HG02642 (cell line): Measurements from ENCODE around the gene GABARAP.
"Not testable (repeated sequence)": the region's sequence is repeated elsewhere in the genome, so short reads cannot be mapped to it uniquely, and the experiment has no call there.

Experiments used
- ATAC-seq: cut with Tn5 transposase; IDR thresholded peaks from one replicate; pipeline ENCODE4 v1.9.1; 2021; ENCODE audit warnings: mild to moderate bottlenecking; ENCODE audit not compliant: unreplicated experiment, poor library complexity

Gene GABARAP

DNA sequence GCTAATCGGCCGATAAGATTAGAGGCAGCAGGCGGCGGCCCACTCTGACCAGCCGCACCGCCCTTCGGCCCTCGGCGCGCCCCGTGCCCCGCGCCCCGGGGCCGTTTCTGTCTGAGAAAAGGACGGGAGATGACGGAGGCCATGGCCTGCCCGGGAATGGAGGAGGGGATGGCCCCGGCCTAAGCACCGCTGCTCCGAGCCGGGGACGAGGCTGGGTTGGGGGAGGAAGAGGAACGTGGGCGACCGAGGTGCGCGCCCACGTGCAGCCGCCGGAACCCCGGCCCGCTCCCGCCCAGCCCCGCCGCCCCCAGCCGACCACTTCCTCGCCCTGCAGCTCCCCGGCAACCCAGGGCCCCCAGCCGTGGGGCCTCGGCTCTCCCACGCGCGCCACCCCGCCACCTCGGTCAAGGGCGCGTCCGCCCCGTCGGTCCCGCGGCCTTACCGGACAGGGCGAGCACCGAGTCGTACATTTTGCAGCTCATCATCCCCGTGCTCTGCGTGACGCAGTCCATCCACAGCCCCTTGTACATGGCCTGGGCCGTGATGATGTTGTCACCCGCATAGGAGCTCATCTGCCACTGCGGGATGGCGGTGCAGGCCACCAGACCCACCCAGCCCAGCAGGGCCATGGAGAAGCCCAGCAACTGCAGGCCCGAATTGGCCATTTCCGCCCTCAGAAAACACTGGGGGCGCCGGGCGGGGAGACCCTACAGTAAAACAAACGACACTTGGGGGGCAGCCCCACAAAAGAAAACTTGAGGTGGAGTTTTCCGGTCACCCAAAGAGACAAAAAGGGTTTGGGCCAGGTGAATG lies 19.3 kb upstream of the GABARAP start:
- ATAC-seq = no peak

- no peak for ATAC-seq
Observed at GRCh38 chr17:7260651-7261378, 18.6 kb upstream of the GABARAP start.

DNA sequence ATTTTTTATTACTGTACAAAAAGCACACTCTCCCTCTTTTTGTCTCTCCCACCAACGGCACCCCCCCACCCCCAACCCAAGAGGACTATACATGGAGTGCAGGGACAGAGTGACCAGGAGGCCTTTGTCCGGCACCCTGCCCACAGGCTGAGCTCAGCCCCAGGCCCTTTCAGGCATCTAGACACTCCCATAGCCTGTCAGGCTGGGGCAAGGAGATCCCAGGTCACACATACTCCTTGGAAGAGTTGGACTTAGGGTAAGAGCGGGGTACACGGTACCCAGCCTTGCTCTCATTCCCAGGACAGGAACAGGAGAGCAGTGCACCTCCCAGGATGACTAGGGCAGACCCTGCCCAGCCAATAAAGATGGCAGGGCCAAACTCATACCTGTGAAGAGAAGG lies 17.9 kb upstream of the GABARAP start:
- ATAC-seq = no peak

DNA sequence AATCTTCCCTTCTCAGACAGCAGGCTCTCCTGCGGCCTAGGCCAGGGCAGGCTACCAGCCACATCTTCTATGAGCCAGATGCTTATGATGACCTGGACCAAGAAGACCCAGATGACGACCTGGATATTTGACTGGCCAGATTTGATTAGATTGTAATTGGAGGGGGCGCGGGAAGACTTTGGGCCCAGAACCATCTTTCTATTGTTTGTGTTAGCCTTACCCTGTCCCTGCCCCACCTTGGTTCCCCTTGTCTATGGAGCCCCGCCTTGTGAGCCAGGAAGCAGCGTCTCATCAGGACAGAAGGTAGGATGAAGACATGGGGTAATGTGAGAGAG lies 17.3 kb upstream of the GABARAP start:
- no peak for ATAC-seq

- no peak for ATAC-seq
Observed at GRCh38 chr17:7258731-7259554, 16.7 kb upstream of the GABARAP start.

DNA sequence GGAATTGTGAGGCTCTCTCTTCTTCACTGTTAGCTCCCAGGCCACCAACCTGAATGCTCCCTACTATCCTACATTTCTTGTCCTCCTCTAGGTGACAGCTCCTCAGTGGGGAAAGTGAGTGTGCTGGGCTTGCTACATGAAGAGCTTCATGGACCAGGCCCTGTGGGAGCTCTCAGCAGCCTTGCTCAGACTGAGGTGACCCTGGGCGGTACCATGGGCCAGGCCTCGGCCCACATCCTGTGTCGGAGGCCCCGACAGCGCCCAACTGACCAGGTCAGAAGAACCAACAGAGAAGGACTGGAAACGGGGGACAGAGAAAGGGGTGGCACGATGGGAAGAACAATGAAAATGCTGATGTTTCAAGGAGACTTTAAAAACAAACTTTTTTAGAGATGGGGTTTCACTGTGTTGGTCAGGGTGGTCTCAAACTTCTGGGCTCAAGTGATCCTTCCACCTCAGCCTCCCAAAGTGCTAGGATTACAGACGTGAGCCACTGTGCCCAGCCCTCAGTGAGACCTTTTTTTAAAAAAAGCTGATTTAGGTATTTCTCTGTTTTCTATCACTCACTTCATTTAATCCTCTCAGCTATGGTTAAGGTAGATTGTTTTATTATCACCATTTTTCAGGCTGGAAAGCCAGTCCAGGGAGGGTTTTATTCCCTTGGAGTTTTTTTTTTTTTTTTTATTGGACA lies 14.7 kb upstream of the GABARAP start:
- ATAC-seq = no peak

- no peak for ATAC-seq
Observed at GRCh38 chr17:7254511-7254910, 12.3 kb upstream of the GABARAP start.

- ATAC-seq = no peak
Observed at GRCh38 chr17:7253082-7253481, 10.8 kb upstream of the GABARAP start.

DNA sequence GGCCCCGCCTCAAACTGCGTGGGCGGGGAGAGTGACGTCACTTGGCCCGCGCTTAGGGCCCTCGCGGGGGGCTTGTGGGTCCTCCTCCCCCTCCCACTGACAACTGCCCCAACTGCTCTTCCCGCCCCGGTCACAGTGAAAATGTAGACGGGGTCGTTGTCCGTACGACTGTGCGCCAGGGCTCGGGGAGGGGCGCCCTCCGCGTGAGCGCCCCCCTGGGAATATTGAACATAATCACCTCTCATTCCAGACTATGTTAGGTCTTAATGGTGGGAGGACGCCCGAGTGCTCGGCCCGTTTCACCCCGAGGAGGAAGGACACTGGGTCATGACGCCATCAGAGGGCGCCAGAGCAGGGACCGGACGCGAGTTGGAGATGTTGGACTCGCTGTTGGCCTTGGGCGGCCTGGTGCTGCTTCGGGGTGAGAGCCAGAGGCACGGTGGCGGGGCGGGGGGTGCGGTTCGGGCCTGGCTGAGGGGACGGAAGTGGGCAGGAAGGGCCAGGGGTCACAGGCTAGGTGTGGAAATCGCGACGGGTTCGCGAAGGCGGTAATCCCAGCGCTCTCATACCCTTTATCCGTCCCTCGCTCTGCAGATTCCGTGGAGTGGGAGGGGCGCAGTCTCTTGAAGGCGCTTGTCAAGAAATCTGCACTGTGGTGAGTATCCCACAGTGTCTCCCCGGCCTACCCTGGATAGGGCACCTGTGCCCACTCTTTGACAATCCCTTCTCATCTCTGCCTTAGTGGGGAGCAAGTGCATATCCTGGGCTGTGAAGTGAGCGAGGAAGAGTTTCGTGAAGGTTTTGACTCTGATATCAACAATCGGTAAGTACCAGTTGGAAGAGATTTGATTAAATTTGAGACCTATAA lies 10.2 kb upstream of the GABARAP start, which contains the start of gene ELP5:
ELP5 (plus strand) TSS at position 40 of the 868 bp plus-strand sequence; CDS start at position 376, 336 bp downstream.
- peak; percentile 58 for ATAC-seq

DNA sequence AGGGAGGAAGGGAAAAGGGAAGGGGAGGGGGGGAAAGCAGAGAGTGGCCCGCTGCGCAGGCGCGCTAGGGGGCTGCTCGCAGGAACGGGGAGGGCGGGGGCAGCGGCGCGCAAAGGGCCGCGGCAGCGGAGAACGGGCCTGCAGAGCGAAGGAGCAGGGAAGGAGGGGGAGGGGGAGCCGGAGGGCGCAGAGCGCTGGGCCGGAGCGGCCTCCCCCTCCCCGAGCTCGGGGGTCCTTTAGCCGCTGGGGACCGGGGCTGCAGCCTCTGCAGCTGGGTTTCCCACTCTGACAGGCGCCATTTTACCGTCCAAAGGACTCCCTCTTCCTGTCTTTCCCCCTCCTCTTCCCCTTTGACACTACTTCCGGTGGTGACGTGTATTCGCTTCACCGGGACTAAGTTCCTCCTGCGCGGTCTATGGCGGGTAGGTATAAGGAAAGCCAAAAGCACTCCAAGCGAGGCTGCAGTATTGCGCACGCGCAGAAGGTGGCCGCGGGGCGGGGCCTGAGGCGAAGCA lies 9.5 kb upstream of the GABARAP start, which contains the start of gene CTDNEP1:
CTDNEP1 (minus strand) TSS at position 74 of the 515 bp plus-strand sequence. CDS start 438 bp downstream, outside the sequence.
- ATAC-seq = peak; percentile 80

DNA sequence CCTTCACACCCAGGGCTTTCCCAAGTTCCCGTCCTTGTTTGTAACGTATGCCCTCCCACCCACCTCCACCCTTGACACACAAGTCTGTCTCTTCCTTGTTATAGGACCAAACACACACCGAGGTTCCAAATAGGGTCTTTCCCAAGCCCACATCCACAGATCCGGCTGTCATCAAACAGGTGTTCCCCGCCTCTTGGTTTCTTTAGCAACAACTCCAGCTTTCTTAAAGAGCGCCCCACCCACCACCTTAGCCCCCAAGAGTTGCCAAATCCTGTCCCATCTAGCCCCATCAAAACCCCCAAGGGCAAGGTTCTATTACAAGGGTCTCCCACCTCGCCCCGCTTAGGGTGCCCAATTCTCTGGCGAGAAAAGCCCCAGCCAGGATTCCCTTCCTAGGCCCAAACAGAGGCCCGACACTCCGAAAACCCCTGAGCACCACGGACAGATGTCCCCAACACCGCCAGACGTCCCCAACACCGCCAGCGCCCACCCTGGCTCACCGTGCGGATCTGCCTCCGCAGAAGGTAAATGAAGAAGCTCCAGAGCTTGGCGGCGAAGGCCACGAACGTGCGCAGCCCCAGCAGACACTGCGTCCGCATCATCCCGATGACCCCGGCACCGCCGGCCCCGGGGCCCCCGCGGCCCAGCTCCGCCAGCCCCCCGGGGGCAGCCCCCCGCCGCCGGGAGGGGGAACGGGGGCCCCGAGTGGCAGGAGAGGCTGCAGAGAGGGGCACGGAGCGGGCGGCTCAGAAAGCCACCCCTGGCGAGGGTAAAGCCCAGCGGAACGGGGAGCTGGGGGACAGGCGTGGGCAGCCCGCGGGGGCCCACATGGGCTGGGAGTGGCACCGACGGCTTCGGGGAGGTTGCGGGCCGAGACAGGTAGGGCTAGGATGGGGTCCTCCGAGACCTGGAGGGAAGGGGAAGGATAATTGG lies 8.7 kb upstream of the GABARAP start:
- peak; percentile 1 for ATAC-seq

DNA sequence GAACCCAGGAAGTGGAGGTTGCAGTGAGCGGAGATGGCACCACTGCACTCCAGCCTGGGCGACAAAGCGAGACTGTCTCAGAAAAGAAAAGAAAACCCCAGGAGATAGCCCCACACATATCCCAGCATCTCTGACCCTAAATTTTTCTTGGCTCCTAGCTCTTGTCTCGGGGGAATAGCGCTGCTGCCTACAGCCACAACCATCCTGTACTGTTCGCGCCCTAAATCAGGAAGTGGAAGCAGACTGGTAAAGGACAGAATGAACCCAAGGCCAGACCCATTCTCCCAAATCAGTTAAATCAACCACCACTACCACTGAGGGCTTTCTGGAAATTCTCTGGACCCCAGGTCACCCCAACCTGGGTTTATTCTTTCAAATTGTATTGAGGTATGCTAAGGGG lies 7.6 kb upstream of the GABARAP start:
- no peak for ATAC-seq

GRCh38 chr17:7249214-7249613 lies 7.0 kb upstream of the GABARAP start:
- ATAC-seq = no peak

- no peak for ATAC-seq
Observed at GRCh38 chr17:7248796-7249195, 6.5 kb upstream of the GABARAP start.

DNA sequence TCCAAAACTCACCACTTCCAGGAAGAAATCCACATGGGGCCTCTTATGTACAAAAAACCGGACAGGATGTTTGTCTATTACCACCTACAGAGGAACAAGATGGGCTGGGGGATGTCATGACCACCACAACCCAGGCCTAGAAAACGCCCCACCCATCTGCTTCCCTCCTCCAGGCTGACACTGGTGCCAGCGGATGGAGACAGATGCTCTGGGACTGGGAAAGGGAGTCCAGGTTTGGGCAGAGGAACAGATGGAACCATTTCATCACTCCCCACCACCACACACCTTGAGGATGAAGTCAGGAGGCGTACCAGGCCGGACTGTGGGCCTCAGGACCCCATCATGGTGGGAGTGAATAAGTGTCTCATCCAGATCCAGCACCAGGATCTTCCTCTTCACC lies 4.5 kb upstream of the GABARAP start:
- ATAC-seq = no peak

GRCh38 chr17:7243838-7244237 lies 1.6 kb upstream of the GABARAP start:
- ATAC-seq = not testable (repeated sequence)

DNA sequence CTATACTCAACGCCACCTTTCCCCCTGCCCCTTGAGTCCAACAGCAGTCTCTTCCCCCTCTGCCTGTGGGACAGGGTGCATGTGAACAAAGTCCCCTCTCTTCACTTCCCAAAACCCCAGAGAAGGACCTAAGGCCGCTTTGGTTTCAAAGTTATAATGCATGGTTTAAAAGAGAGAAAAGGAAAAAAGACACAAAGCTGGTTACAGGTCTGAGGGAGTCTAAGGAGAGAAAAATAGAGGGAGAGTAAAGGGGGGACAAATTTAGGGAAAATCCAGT lies 1.1 kb upstream of the GABARAP start:
- no peak for ATAC-seq
